Erythroblast (primary cell): Measurements from ENCODE around the gene TICAM1.

ENCODE experiments used
- GATA1 ChIP-seq: IDR thresholded peaks from 2 replicates; pipeline ENCODE4 v1.6.1; 2011; ENCODE audit warnings: low read depth, mild to moderate bottlenecking, control low read depth, low read length, moderate library complexity
- POLR2A ChIP-seq: IDR thresholded peaks from 2 replicates; pipeline ENCODE4 v1.6.1; 2011; ENCODE audit warnings: mild to moderate bottlenecking, low read length

DNA sequence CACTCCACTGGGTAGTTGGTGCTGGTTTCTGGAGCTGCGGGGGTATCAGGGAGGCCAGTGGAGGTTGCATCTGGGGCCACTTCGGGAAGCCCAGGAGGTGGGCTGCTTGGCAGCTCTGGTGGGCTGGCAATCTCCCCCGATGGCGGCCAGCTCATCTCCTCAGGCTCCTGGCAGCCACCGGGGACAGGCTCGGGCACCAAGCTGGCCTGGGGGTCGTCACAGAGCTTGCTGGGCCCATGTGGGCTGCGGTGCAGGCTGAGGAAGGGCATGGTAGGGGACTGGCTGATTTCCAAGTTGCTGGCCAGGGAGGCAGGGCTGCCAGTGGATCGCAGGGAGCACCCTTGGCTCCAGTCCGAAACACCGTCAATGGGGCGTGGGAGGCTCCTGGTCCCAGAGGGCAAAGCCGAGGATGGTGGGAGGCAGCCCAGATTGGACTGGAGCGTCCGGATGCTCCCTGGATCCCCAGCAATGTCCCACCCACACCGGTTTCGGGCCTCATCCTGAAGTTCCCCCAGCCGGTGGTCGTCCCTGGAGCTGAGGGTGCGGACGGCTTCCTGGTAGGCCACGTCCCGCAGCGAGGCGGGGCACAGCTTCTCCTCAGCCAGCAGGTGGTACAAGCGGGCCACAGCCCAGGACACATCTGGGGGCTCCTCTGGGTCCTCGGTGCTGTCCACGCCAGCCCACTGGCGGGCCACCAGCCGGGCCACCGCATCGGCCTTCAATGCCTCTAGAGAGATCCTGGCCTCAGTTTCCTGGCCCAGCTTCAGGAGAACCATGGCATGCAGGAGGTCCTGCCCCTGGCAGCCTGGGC, 13.8 kb downstream of the TICAM1 start:
- TF ChIP-seq POLR2A = no peak
- no peak for TF ChIP-seq GATA1
